Pons (tissue), 1 donor: ENCODE data around the gene MEPE.

Source experiments
- DNase-seq: peaks from one replicate; pipeline ENCODE4 v3.0.0-alpha.2; 2016; ENCODE audit warnings: low spot score

MEPE gene

DNA sequence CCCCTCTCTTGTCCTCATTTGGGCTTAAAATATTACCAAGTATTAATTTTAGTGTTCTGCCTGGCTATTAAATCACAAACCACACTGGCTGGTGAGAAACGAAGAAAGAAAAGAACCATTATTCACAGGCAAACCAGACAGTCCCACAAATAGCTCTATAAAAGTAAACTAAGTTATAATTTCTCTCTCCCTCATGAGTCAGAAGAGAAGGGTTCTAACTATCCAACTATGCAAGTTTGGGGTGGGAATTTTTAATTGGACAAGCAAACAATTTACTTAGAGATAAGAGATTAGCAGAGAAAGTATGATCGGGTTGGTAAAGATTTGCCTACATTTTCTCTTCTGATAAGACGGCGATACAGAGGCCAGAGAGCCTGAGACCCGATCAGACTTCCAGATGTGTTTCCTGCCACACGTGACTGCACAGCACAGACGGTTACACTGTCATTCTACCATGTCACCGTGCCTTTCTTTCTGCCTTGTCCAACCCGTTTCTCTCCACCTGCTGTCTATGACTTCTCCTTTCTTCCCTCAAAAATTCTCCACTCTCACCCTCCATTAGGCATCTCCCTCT is 52.3 kb downstream of the MEPE start:
- no peak for DNase-seq

DNA sequence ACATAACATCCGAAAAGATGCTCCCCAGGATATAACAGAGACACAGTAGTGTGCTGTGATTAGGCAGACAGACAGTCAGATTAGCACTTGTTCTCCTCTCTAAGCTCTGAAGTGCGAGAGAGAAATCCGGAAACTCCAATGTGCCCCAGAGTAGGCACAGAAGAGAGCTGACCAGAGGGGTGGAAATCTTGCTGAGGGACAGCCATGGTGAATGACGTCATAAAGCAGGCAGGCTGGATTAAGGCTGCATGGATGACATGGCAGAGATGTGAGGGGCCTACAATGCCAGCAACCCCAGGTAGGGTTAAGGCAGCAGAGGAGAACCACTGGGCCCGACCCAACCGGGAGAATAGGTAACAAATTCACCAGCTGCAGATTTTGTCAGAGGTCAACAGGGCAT is 53.3 kb downstream of the MEPE start:
- DNase-seq = no peak

DNA sequence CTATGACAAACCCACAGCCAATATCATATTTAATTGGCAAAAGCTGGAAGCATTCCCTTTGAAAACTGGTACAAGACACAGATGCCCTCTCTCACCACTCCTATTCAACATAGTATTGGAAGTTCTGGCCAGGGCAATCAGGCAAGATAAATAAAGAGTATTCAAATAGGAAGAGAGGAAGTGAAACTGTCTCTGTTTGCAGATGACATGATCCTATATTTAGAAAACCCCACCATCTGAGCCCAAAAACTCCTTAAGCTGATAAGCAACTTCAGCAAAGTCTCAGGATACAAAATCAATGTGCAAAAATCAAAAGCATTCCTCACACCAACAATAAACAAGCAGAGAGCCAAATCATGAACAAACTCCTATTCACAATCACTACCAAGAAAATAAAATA is 58.0 kb downstream of the MEPE start:
- peak; percentile 48 for DNase-seq

DNA sequence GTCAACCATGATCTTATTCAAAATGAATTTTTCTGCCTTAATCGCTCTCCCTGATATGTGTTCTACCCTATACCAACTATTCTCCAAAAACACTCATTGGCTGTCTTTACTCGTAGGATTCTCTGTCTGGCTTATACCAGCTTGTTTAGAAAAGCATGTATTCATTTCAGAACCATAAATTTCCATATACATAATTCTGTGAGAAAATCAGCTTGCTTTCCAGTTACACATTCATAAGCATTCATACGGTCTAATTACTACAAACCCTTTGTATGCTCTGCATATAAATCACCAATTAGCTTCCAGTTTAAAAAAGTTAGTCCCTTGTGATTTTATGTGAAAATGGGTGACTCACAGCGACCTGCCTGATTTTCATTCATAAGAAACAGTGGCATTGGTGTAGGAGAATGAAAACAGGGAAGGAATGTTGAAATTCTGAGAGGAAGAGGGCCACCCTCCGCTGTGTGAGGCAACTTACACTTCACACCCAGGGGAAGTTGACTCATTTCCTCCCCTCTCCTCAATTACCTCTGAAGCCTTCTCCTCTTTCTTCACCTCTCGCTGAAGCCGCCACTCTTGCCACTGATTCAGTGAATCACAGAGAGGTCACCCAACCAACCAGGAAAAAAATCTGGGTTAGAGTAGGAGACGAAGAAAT is 63.3 kb downstream of the MEPE start:
- DNase-seq = peak; percentile 69
